DOHH2 (cell line): ENCODE data around the gene ITPR1.

ENCODE experiments used
- H3F3A ChIP-seq: fragments of 200-600 bp; sonication (generic), shearing (Covaris generic); 2 replicates; pipeline ENCODE4 v1.6.0; 2016; ENCODE audit warnings: antibody characterized with exemption, mild to moderate bottlenecking; ENCODE audit not compliant: control insufficient read depth, insufficient read depth
- H3K27ac ChIP-seq: fragments of 200-600 bp; sonication (generic); 2 replicates; pipeline ENCODE4 v1.5.1; 2014; ENCODE audit warnings: low read depth, mild to moderate bottlenecking, low read length, moderate library complexity
- H3K27me3 ChIP-seq: fragments of 200-600 bp; sonication (generic); 2 replicates; pipeline ENCODE4 v1.6.1; 2014; ENCODE audit warnings: mild to moderate bottlenecking, low read length, mixed read lengths; ENCODE audit not compliant: control insufficient read depth
- H3K36me3 ChIP-seq: fragments of 200-600 bp; sonication (generic); 2 replicates; pipeline ENCODE4 v1.6.1; 2014; ENCODE audit warnings: mild to moderate bottlenecking, low read length, moderate library complexity, mixed read lengths; ENCODE audit not compliant: control insufficient read depth
- H3K4me1 ChIP-seq: fragments of 200-600 bp; sonication (generic); 2 replicates; pipeline ENCODE4 v1.6.1; 2014; ENCODE audit warnings: mild to moderate bottlenecking, low read length, mixed read lengths; ENCODE audit not compliant: control insufficient read depth
- H3K4me2 ChIP-seq: fragments of 200-600 bp; sonication (generic); 2 replicates; pipeline ENCODE4 v1.6.0; 2014; ENCODE audit warnings: mild to moderate bottlenecking, low read length, moderate library complexity
- H3K4me3 ChIP-seq: fragments of 200-600 bp; sonication (generic); 2 replicates; pipeline ENCODE4 v1.5.1; 2014; ENCODE audit warnings: mild to moderate bottlenecking, low read length, mixed read lengths
- H3K79me2 ChIP-seq: fragments of 200-600 bp; sonication (generic); 2 replicates; pipeline ENCODE4 v1.6.1; 2014; ENCODE audit warnings: mild to moderate bottlenecking, low read length, mixed read lengths; ENCODE audit not compliant: control insufficient read depth
- H3K9me2 ChIP-seq: fragments of 200-600 bp; sonication (generic); replicated peaks from 2 replicates; pipeline ENCODE4 v1.6.1; 2014; ENCODE audit warnings: mild to moderate bottlenecking, low read length, mixed read lengths; ENCODE audit not compliant: control insufficient read depth
- H3K9me3 ChIP-seq: fragments of 200-600 bp; sonication (generic); 2 replicates; pipeline ENCODE4 v1.6.1; 2014; ENCODE audit warnings: antibody characterized with exemption, low read length, mixed read lengths; ENCODE audit not compliant: control insufficient read depth, insufficient read depth
- H4K20me1 ChIP-seq: fragments of 200-600 bp; sonication (generic); 2 replicates; pipeline ENCODE4 v1.6.0; 2014; ENCODE audit warnings: low read depth, mild to moderate bottlenecking, antibody characterized with exemption, low read length, moderate library complexity; ENCODE audit not compliant: control insufficient read depth, insufficient read depth
- EZH2phosphoT487 ChIP-seq: fragments of 200-600 bp; sonication (generic); IDR thresholded peaks from 2 replicates; pipeline ENCODE4 v1.6.1; 2017; ENCODE audit warnings: borderline replicate concordance, mild to moderate bottlenecking, antibody characterized with exemption, low read length, moderate library complexity, mixed read lengths
- TF ChIP-seq, protein P1 (sequence below): fragments of 200-600 bp; sonication (generic); IDR thresholded peaks from one replicate; pipeline ENCODE4 v1.5.1; 2014; ENCODE audit warnings: antibody characterized with exemption, mild to moderate bottlenecking, low read depth, low read length; ENCODE audit not compliant: poor library complexity, severe bottlenecking

ITPR1 gene

DNA sequence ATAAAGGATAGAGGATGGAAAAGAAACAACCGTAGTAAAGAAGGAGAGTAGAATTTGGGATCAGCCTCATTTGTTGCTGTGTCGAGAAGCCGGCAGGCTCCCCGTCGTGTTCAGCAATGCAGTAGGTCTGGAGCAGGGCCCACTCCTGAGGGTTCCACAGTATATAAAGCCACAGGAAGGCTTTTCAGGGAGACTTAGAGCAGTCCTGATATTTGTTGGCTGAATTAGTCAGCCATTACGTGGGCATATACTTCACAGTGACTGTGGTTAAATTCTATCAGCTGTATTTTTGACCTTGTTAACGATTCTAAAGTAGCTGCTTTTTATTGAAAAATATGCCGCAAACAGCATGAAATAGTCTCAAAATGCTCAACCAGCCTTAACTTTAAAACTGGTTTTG, 149.5 kb downstream of the ITPR1 start:
- Histone ChIP-seq H3K36me3 (peaks cover 25% of the 10 kb centered on the region), H3K27me3 (no peaks in the 10 kb centered on the region), H3K9me3 (no peaks in the 10 kb centered on the region), H3K79me2 (no peaks in the 10 kb centered on the region), H3K9me2 (no peaks in the 10 kb centered on the region), H3K4me2 (no peak overlapping the region), H3K4me1 (no peaks in the 10 kb centered on the region), H3F3A (no peaks in the 10 kb centered on the region), H3K4me3 (no peak overlapping the region), H3K27ac (no peak overlapping the region), H4K20me1 (no peaks in the 10 kb centered on the region)
- no peak for TF ChIP-seq EZH2phosphoT487
- TF ChIP-seq, protein P1, sequence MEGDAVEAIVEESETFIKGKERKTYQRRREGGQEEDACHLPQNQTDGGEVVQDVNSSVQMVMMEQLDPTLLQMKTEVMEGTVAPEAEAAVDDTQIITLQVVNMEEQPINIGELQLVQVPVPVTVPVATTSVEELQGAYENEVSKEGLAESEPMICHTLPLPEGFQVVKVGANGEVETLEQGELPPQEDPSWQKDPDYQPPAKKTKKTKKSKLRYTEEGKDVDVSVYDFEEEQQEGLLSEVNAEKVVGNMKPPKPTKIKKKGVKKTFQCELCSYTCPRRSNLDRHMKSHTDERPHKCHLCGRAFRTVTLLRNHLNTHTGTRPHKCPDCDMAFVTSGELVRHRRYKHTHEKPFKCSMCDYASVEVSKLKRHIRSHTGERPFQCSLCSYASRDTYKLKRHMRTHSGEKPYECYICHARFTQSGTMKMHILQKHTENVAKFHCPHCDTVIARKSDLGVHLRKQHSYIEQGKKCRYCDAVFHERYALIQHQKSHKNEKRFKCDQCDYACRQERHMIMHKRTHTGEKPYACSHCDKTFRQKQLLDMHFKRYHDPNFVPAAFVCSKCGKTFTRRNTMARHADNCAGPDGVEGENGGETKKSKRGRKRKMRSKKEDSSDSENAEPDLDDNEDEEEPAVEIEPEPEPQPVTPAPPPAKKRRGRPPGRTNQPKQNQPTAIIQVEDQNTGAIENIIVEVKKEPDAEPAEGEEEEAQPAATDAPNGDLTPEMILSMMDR = no peak

GRCh38 chr3:4643904-4644547, 150.9 kb downstream of the ITPR1 start:
- no peaks in the 10 kb centered on the region for H4K20me1 ChIP-seq
- no peaks in the 10 kb centered on the region for H3K9me2 ChIP-seq
- H3K4me2 ChIP-seq = no peak overlapping the region
- no peaks in the 10 kb centered on the region for H3K4me1 ChIP-seq
- H3K36me3 ChIP-seq = peaks cover 25% of the 10 kb centered on the region
- H3K27me3 ChIP-seq = no peaks in the 10 kb centered on the region
- H3K9me3 ChIP-seq = no peaks in the 10 kb centered on the region
- no peaks in the 10 kb centered on the region for H3F3A ChIP-seq
- H3K4me3 ChIP-seq = no peak overlapping the region
- no peak overlapping the region for H3K27ac ChIP-seq
- TF ChIP-seq EZH2phosphoT487 = no peak
- TF ChIP-seq, protein P1 = no peak
- H3K79me2 ChIP-seq = no peaks in the 10 kb centered on the region

- H3K27me3 ChIP-seq = no peaks in the 10 kb centered on the region
- no peak overlapping the region for H3K27ac ChIP-seq
- no peak overlapping the region for H3K4me3 ChIP-seq
- no peak overlapping the region for H3K4me2 ChIP-seq
- no peaks in the 10 kb centered on the region for H3F3A ChIP-seq
- H3K79me2 ChIP-seq = no peaks in the 10 kb centered on the region
- no peaks in the 10 kb centered on the region for H3K9me2 ChIP-seq
- H4K20me1 ChIP-seq = no peaks in the 10 kb centered on the region
- no peaks in the 10 kb centered on the region for H3K4me1 ChIP-seq
- TF ChIP-seq, protein P1 = no peak
- TF ChIP-seq EZH2phosphoT487 = no peak
- H3K9me3 ChIP-seq = no peaks in the 10 kb centered on the region
- peaks cover 25% of the 10 kb centered on the region for H3K36me3 ChIP-seq
These were observed 151.8 kb downstream of the ITPR1 start for GRCh38 chr3:4644951-4645350.
